Suprapubic skin (tissue), 4 donors: ENCODE data around the gene PEAR1.

Experiments
- EP300 ChIP-seq: sonication (generic); formaldehyde crosslinking; IDR thresholded peaks from one replicate; pipeline ENCODE4 v1.6.1; 2017; ENCODE audit warnings: antibody characterized with exemption
- POLR2A ChIP-seq, 2 donors: fragments of 450-650 bp; IDR thresholded peaks; one replicate each; pipeline ENCODE4 v1.6.1; 2017; ENCODE audit warnings: antibody characterized with exemption in 2 of 2, mild to moderate bottlenecking in 2 of 2, moderate library complexity in 2 of 2
- POLR2AphosphoS5 ChIP-seq, 3 donors: sonication (generic); formaldehyde crosslinking; IDR thresholded peaks; one replicate each; pipeline ENCODE4 v1.6.1; 2017; ENCODE audit warnings: antibody characterized with exemption in 3 of 3
- TF ChIP-seq, protein P1 (sequence below), 2 donors: fragments of 200-600 bp in 1 of 2; fragments of 450-650 bp in 1 of 2; sonication (generic) in 1 of 2; IDR thresholded peaks; one replicate each; pipeline ENCODE4 v1.5.1; 2016 to 2019; ENCODE audit warnings: antibody characterized with exemption in 2 of 2, mild to moderate bottlenecking in 1 of 2, moderate library complexity in 1 of 2

DNA sequence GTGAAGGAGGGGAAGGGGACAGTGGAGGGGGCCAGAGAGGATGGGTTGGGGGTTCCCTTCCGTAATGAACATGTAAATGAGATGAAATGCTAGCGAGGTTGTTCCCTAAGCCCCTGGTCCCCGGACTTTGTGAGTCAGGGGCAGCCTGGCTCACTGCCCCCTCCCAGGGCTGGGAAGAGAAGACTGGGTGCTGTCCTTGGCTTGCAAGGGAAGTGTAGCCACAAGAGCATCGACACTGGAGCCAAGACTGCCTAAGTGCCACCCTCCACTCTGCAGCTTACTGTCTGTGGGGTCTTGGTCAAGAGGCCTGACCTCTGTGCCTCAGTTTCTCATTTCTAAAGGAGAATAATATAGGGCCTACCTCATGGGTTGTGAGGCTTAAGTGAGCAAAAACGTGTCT lies 483 bp downstream of the PEAR1 start:
- no peak for TF ChIP-seq POLR2AphosphoS5 (IDR thresholded peaks at IDR 0.05)
- TF ChIP-seq, protein P1, sequence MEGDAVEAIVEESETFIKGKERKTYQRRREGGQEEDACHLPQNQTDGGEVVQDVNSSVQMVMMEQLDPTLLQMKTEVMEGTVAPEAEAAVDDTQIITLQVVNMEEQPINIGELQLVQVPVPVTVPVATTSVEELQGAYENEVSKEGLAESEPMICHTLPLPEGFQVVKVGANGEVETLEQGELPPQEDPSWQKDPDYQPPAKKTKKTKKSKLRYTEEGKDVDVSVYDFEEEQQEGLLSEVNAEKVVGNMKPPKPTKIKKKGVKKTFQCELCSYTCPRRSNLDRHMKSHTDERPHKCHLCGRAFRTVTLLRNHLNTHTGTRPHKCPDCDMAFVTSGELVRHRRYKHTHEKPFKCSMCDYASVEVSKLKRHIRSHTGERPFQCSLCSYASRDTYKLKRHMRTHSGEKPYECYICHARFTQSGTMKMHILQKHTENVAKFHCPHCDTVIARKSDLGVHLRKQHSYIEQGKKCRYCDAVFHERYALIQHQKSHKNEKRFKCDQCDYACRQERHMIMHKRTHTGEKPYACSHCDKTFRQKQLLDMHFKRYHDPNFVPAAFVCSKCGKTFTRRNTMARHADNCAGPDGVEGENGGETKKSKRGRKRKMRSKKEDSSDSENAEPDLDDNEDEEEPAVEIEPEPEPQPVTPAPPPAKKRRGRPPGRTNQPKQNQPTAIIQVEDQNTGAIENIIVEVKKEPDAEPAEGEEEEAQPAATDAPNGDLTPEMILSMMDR (IDR thresholded peaks at IDR 0.05), result no peak
- TF ChIP-seq EP300, result no peak
- TF ChIP-seq POLR2A (IDR thresholded peaks at IDR 0.05), result no peak
